ENCODE data around the gene PDZK1IP1.
A peak's percentile ranks its signal among the peaks of the same experiment; 100 is the strongest.
"Not testable (repeated sequence)": the region's sequence is repeated elsewhere in the genome, so short reads cannot be mapped to it uniquely, and the experiment has no call there.

The PDZK1IP1 gene

GRCh38 chr1:47143654-47144053 lies 46.2 kb downstream of the PDZK1IP1 start:
- not testable (repeated sequence) for DNase-seq (ENCODE audit: low read depth in 1 of 2, low spot score in 1 of 2); H3K27ac ChIP-seq (replicated peaks); H3K27me3 ChIP-seq (ENCODE audit: insufficient read depth, poor library complexity, severe bottlenecking); H3K4me3 ChIP-seq (replicated peaks; ENCODE audit: insufficient read depth, low read length)
- TF ChIP-seq CTCF (IDR thresholded peaks at IDR 0.05; ENCODE audit: insufficient read depth, low read length), result peak; percentile 17

- not testable (repeated sequence) for H3K4me3 ChIP-seq (replicated peaks; ENCODE audit: insufficient read depth, low read length)
Measured at GRCh38 chr1:47140358-47140757, 49.5 kb downstream of the PDZK1IP1 start.

GRCh38 chr1:47137925-47138615 lies 51.8 kb downstream of the PDZK1IP1 start:
- DNase-seq (ENCODE audit: low read depth in 1 of 2, low spot score in 1 of 2), result no peak
- H3K27ac ChIP-seq (replicated peaks), result no peak overlapping the region
- TF ChIP-seq REST (IDR thresholded peaks at IDR 0.05; ENCODE audit: insufficient replicate concordance, low read depth), result no peak
- no peak for TF ChIP-seq GABPA (IDR thresholded peaks at IDR 0.05; ENCODE audit: low read depth)
- TF ChIP-seq POLR2AphosphoS5 (IDR thresholded peaks at IDR 0.05; ENCODE audit: low read depth), result no peak
- no peak for TF ChIP-seq SPI1 (IDR thresholded peaks at IDR 0.05; ENCODE audit: borderline replicate concordance, low read depth)
- TF ChIP-seq CTCF (IDR thresholded peaks at IDR 0.05; ENCODE audit: insufficient read depth, low read length), result no peak
- no peak overlapping the region for H3K4me3 ChIP-seq (replicated peaks; ENCODE audit: insufficient read depth, low read length)
- no peaks in the 10 kb centered on the region for H3K27me3 ChIP-seq (ENCODE audit: insufficient read depth, poor library complexity, severe bottlenecking)

More at GRCh38 chr1:47140358-47140757, 49.5 kb downstream of the PDZK1IP1 start:
- DNase-seq (ENCODE audit: low read depth in 1 of 2, low spot score in 1 of 2); H3K27me3 ChIP-seq (ENCODE audit: insufficient read depth, poor library complexity, severe bottlenecking); H3K27ac ChIP-seq (replicated peaks): not testable (repeated sequence)

- H3K27ac ChIP-seq (replicated peaks), result no peak within 1 kb of the TSS
- TF ChIP-seq GABPA (IDR thresholded peaks at IDR 0.05; ENCODE audit: low read depth) (no peak), POLR2AphosphoS5 (IDR thresholded peaks at IDR 0.05; ENCODE audit: low read depth) (no peak)
Measured at GRCh38 chr1:47137198-47137597, 52.6 kb downstream of the PDZK1IP1 start, which contains the start of gene CYP4A22. TSS of gene CYP4A22 (plus strand) at chr1:47137441. CDS start at chr1:47137486, 45 bp downstream.

More at GRCh38 chr1:47137198-47137597, 52.6 kb downstream of the PDZK1IP1 start, which contains the start of gene CYP4A22:
- DNase-seq (ENCODE audit: low read depth in 1 of 2, low spot score in 1 of 2), result no peak
- H3K27me3 ChIP-seq (ENCODE audit: insufficient read depth, poor library complexity, severe bottlenecking), result no peaks in the 10 kb centered on the region
- H3K4me3 ChIP-seq (replicated peaks; ENCODE audit: insufficient read depth, low read length), result no peak within 1 kb of the TSS
